ENCODE results near the gene MBD1. TPM values are rescaled to one million over a fixed set of nuclear protein-coding genes. Genes with fewer than 3 reads are reported as not detected.

The MBD1 gene
- polyA plus RNA-seq, 1 of the 3 experiments (the other 2 are of a cell fraction): 72.3 TPM

GRCh38 chr18:50282521-50283335, 1.4 kb upstream of the MBD1 start:
- Histone ChIP-seq H3K9me3 (no peaks in the 10 kb centered on the region), H3K4me1 (ENCODE audit: control insufficient read depth in 1 of 2, insufficient read depth in 2 of 2, low read depth in 1 of 2, low read length in 1 of 2) (peaks cover 14 to 31% of the 10 kb centered on the region in 2 experiments; a peak in 3 of 4 replicates), H3K79me2 (ENCODE audit: insufficient read depth) (peaks cover 49% of the 10 kb centered on the region), H4K20me1 (ENCODE audit: insufficient read depth) (0 out of 2 replicates have a peak, but pooled peaks cover 6% of the 10 kb centered on the region), H3F3A (replicated peaks; ENCODE audit: insufficient read depth) (peaks cover 4% of the 10 kb centered on the region), H3K4me3 (ENCODE audit: low read depth in 2 of 2, low read length in 1 of 2) (no peak overlapping the region), H3K27ac (ENCODE audit: low read depth in 2 of 2, low read length in 1 of 2) (no peak overlapping the region), H3K9me2 (no peaks in the 10 kb centered on the region), H3K36me3 (replicated peaks in 1 of 2; ENCODE audit: control insufficient read depth in 1 of 2, insufficient read depth in 2 of 2, low read length in 1 of 2) (peaks cover 28 to 61% of the 10 kb centered on the region in 2 experiments), H3K9ac (no peak overlapping the region), H2AFZ (ENCODE audit: low read depth) (no peak overlapping the region), H3K4me2 (no peak overlapping the region), H3K27me3 (ENCODE audit: insufficient read depth) (no peaks in the 10 kb centered on the region)
- DNase-seq: no peak
- TF ChIP-seq GATA2 (CRISPR knock-in tag; IDR thresholded peaks at IDR 0.05) (no peak), RFX5 (IDR thresholded peaks at IDR 0.05; ENCODE audit: low read length) (no peak), FOSL2 (IDR thresholded peaks at IDR 0.05; ENCODE audit: borderline replicate concordance, low read depth) (no peak), TEAD4 (IDR thresholded peaks at IDR 0.05; ENCODE audit: borderline replicate concordance, insufficient read depth) (no peak), YY1 (IDR thresholded peaks at IDR 0.05; ENCODE audit: low read depth) (no peak), CTCF (IDR thresholded peaks at IDR 0.05) (no peak), MXI1 (IDR thresholded peaks at IDR 0.05; ENCODE audit: low read depth, low read length) (no peak), ELF1 (IDR thresholded peaks at IDR 0.05) (no peak), GABPA (IDR thresholded peaks at IDR 0.05; ENCODE audit: low read depth) (no peak), TAF1 (IDR thresholded peaks at IDR 0.05; ENCODE audit: borderline replicate concordance, low read depth, low read length) (no peak), MEF2A (IDR thresholded peaks at IDR 0.05; ENCODE audit: borderline replicate concordance, low read depth) (no peak), NFIC (IDR thresholded peaks at IDR 0.05; ENCODE audit: borderline replicate concordance) (no peak), RAD21 (IDR thresholded peaks at IDR 0.05; ENCODE audit: low read length) (no peak), EP300 (IDR thresholded peaks at IDR 0.05; ENCODE audit: borderline replicate concordance in 1 of 2, low read depth in 1 of 2, low read length in 1 of 2) (no peak), JUND (IDR thresholded peaks at IDR 0.05) (no peak), MAX (IDR thresholded peaks at IDR 0.05; ENCODE audit: low read depth) (no peak), FOXJ3 (CRISPR knock-in tag; IDR thresholded peaks at IDR 0.05) (no peak), TCF12 (IDR thresholded peaks at IDR 0.05) (no peak)
- TF ChIP-seq, protein P1, sequence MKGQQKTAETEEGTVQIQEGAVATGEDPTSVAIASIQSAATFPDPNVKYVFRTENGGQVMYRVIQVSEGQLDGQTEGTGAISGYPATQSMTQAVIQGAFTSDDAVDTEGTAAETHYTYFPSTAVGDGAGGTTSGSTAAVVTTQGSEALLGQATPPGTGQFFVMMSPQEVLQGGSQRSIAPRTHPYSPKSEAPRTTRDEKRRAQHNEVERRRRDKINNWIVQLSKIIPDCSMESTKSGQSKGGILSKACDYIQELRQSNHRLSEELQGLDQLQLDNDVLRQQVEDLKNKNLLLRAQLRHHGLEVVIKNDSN (IDR thresholded peaks at IDR 0.05; ENCODE audit: borderline replicate concordance, low read depth): no peak
- whole genome bisulfite sequencing (ENCODE audit: low lambda C conversion rate): 95% methylated on average over 37 of the region's 42 CpGs
- POLR2A ChIA-PET: interaction anchor here (1.6 kb wide), 1 partner anchor 9 kb away, joined by 4 read pairs; no protein-coding TSS in a partner anchor
- CTCF ChIA-PET: interaction anchor here (4.6 kb wide), 1 partner anchor 74 kb away, joined by 23 read pairs; no protein-coding TSS in a partner anchor

Data from SK-N-SH (cell line).